SK-N-SH treated with all-trans-retinoic acid at 6 μM for 48 hours (cell line): ENCODE results near the gene BBS9.

Source experiments
- ATAC-seq: fragments of 200-7000 bp; cut with Tn5 transposase; 3 replicates; pipeline ENCODE4 v1.9.1; 2020; ENCODE audit warnings: mild to moderate bottlenecking, moderate library complexity
- ARNTL ChIP-seq: fragments of 450-650 bp; formaldehyde crosslinking; IDR thresholded peaks from 2 replicates; pipeline ENCODE4 v1.5.0; 2020; ENCODE audit warnings: low read depth, mild to moderate bottlenecking, moderate library complexity, borderline replicate concordance
- BACH2 ChIP-seq: fragments of 250-450 bp; sonication (Bioruptor Pico); IDR thresholded peaks from 2 replicates; pipeline ENCODE4 v1.9.0; 2021; ENCODE audit warnings: mild to moderate bottlenecking, borderline replicate concordance
- CSDC2 ChIP-seq: fragments of 250-450 bp; sonication (Bioruptor Pico); IDR thresholded peaks from 2 replicates; pipeline ENCODE4 v1.5.0; 2020; ENCODE audit warnings: mild to moderate bottlenecking, moderate library complexity
- CSRNP3 ChIP-seq: fragments of 250-450 bp; sonication (Bioruptor Pico); IDR thresholded peaks from 2 replicates; pipeline ENCODE4 v1.5.1; 2021; ENCODE audit warnings: mild to moderate bottlenecking, moderate library complexity
- GLIS3 ChIP-seq: fragments of 250-450 bp; sonication (Bioruptor Pico); IDR thresholded peaks from 2 replicates; pipeline ENCODE4 v1.5.0; 2020; ENCODE audit warnings: mild to moderate bottlenecking, moderate library complexity
- ISL1 ChIP-seq: fragments of 250-450 bp; sonication (Bioruptor Pico); IDR thresholded peaks from 2 replicates; pipeline ENCODE4 v2.1.2; 2022; ENCODE audit warnings: mild to moderate bottlenecking, moderate library complexity
- OSR1 ChIP-seq: fragments of 250-450 bp; sonication (Bioruptor Pico); IDR thresholded peaks from 2 replicates; pipeline ENCODE4 v1.8.0; 2022; ENCODE audit warnings: moderate library complexity, mild to moderate bottlenecking, inconsistent platforms
- PPARA ChIP-seq: fragments of 250-450 bp; sonication (Bioruptor Pico); IDR thresholded peaks from 2 replicates; pipeline ENCODE4 v1.5.0; 2020; ENCODE audit warnings: mild to moderate bottlenecking, borderline replicate concordance
- RARB ChIP-seq: fragments of 250-450 bp; sonication (Bioruptor Pico); IDR thresholded peaks from 2 replicates; pipeline ENCODE4 v1.8.0; 2021; ENCODE audit warnings: mild to moderate bottlenecking, moderate library complexity
- SNAI2 ChIP-seq: fragments of 250-450 bp; sonication (Bioruptor Pico); IDR thresholded peaks from 2 replicates; pipeline ENCODE4 v1.5.0; 2020; ENCODE audit warnings: mild to moderate bottlenecking, moderate library complexity
- TCF4 ChIP-seq: fragments of 250-450 bp; sonication (Bioruptor Pico); IDR thresholded peaks from 2 replicates; pipeline ENCODE4 v1.8.0; 2021; ENCODE audit warnings: mild to moderate bottlenecking, moderate library complexity, borderline replicate concordance
- TOX ChIP-seq: fragments of 250-450 bp; sonication (Bioruptor Pico); IDR thresholded peaks from 2 replicates; pipeline ENCODE4 v1.8.0; 2021; ENCODE audit warnings: mild to moderate bottlenecking, moderate library complexity, borderline replicate concordance
- TSHZ2 ChIP-seq: fragments of 250-450 bp; sonication (Bioruptor Pico); IDR thresholded peaks from 2 replicates; pipeline ENCODE4 v1.5.0; 2020; ENCODE audit warnings: mild to moderate bottlenecking, moderate library complexity
- ZC3H10 ChIP-seq: fragments of 250-450 bp; sonication (Bioruptor Pico); IDR thresholded peaks from 2 replicates; pipeline ENCODE4 v1.5.1; 2021; ENCODE audit warnings: mild to moderate bottlenecking, moderate library complexity
- ZFP3 ChIP-seq: fragments of 250-450 bp; sonication (Bioruptor Pico); IDR thresholded peaks from 2 replicates; pipeline ENCODE4 v1.5.0; 2020; ENCODE audit warnings: mild to moderate bottlenecking, moderate library complexity
- ZFP30 ChIP-seq: fragments of 450-650 bp; formaldehyde crosslinking; IDR thresholded peaks from 2 replicates; pipeline ENCODE4 v1.5.0; 2022; ENCODE audit warnings: mild to moderate bottlenecking, moderate library complexity
- ZNF565 ChIP-seq: fragments of 450-650 bp; formaldehyde crosslinking; conservative IDR thresholded peaks from 2 replicates; pipeline ENCODE4 v1.5.0; 2020; ENCODE audit warnings: low read depth, mild to moderate bottlenecking, moderate library complexity
- ZNF70 ChIP-seq: fragments of 450-650 bp; formaldehyde crosslinking; IDR thresholded peaks from 2 replicates; pipeline ENCODE4 v1.5.0; 2020; ENCODE audit warnings: mild to moderate bottlenecking, moderate library complexity
- ZNF8 ChIP-seq: fragments of 450-650 bp; formaldehyde crosslinking; IDR thresholded peaks from 2 replicates; pipeline ENCODE4 v1.5.0; 2020; ENCODE audit warnings: mild to moderate bottlenecking, moderate library complexity
- TF ChIP-seq, protein P1 (sequence below): fragments of 250-450 bp; sonication (Bioruptor Pico); IDR thresholded peaks from 2 replicates; pipeline ENCODE4 v1.5.1; 2020; ENCODE audit warnings: low read depth, mild to moderate bottlenecking, moderate library complexity
- TF ChIP-seq, protein P2 (sequence below): fragments of 250-450 bp; sonication (Bioruptor Pico); IDR thresholded peaks from 2 replicates; pipeline ENCODE4 v1.8.0; 2020; ENCODE audit warnings: mild to moderate bottlenecking, moderate library complexity, borderline replicate concordance

Gene BBS9

GRCh38 chr7:33278095-33278494 lies 148.7 kb downstream of the BBS9 start:
- no peak for TF ChIP-seq GLIS3 (CRISPR knock-in tag)
- TF ChIP-seq, protein P1, sequence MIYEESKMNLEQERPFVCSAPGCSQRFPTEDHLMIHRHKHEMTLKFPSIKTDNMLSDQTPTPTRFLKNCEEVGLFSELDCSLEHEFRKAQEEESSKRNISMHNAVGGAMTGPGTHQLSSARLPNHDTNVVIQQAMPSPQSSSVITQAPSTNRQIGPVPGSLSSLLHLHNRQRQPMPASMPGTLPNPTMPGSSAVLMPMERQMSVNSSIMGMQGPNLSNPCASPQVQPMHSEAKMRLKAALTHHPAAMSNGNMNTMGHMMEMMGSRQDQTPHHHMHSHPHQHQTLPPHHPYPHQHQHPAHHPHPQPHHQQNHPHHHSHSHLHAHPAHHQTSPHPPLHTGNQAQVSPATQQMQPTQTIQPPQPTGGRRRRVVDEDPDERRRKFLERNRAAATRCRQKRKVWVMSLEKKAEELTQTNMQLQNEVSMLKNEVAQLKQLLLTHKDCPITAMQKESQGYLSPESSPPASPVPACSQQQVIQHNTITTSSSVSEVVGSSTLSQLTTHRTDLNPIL (CRISPR knock-in tag), result no peak
- TF ChIP-seq ZFP3 (CRISPR knock-in tag), result no peak
- TF ChIP-seq CSDC2 (CRISPR knock-in tag), result no peak
- TF ChIP-seq PPARA (CRISPR knock-in tag), result no peak
- TF ChIP-seq RARB (CRISPR knock-in tag), result no peak
- no peak for TF ChIP-seq SNAI2
- no peak for TF ChIP-seq ZFP30 (CRISPR knock-in tag)
- TF ChIP-seq ISL1 (CRISPR knock-in tag), result no peak
- no peak for TF ChIP-seq TCF4 (CRISPR knock-in tag)
- TF ChIP-seq, protein P2, sequence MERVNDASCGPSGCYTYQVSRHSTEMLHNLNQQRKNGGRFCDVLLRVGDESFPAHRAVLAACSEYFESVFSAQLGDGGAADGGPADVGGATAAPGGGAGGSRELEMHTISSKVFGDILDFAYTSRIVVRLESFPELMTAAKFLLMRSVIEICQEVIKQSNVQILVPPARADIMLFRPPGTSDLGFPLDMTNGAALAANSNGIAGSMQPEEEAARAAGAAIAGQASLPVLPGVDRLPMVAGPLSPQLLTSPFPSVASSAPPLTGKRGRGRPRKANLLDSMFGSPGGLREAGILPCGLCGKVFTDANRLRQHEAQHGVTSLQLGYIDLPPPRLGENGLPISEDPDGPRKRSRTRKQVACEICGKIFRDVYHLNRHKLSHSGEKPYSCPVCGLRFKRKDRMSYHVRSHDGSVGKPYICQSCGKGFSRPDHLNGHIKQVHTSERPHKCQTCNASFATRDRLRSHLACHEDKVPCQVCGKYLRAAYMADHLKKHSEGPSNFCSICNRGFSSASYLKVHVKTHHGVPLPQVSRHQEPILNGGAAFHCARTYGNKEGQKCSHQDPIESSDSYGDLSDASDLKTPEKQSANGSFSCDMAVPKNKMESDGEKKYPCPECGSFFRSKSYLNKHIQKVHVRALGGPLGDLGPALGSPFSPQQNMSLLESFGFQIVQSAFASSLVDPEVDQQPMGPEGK (CRISPR knock-in tag), result no peak
- TF ChIP-seq ZNF565 (CRISPR knock-in tag), result no peak
- no peak for TF ChIP-seq ZNF70
- TF ChIP-seq ARNTL, result no peak
- no peak for TF ChIP-seq ZC3H10 (CRISPR knock-in tag)
- no peak for TF ChIP-seq ZNF8 (CRISPR knock-in tag)
- no peak for TF ChIP-seq OSR1 (CRISPR knock-in tag)
- no peak for TF ChIP-seq TOX (CRISPR knock-in tag)
- no peak for TF ChIP-seq CSRNP3
- no peak for TF ChIP-seq BACH2 (CRISPR knock-in tag)
- ATAC-seq, result no peak

DNA sequence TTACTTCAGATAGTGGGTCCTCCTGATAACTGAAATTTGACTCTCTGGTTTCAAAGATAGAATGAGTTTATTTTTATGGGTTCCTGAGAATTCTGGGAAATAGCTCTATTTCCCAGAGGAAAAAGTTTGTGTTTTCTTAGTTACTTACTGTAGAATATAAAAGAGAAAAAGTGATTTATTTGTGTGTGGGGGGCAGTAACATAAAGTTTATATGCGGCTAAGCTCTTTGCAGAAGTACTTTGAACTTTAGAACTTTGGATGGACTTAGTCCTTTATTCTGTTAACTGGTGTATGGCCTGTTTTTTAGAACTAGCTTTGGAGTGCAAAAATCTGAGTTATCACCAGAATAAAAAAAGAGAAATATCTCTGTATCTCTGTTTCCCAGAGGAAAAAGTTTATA lies 157.1 kb downstream of the BBS9 start:
- no peak for TF ChIP-seq ZFP30 (CRISPR knock-in tag)
- no peak for TF ChIP-seq TCF4 (CRISPR knock-in tag)
- TF ChIP-seq TSHZ2, result no peak
- TF ChIP-seq BACH2 (CRISPR knock-in tag), result no peak
- TF ChIP-seq, protein P2 (CRISPR knock-in tag), result no peak
- TF ChIP-seq PPARA (CRISPR knock-in tag), result no peak
- TF ChIP-seq ZNF565 (CRISPR knock-in tag), result no peak
- no peak for TF ChIP-seq ISL1 (CRISPR knock-in tag)
- TF ChIP-seq TOX (CRISPR knock-in tag), result no peak
- no peak for TF ChIP-seq SNAI2
- no peak for TF ChIP-seq CSRNP3
- no peak for TF ChIP-seq OSR1 (CRISPR knock-in tag)
- no peak for TF ChIP-seq ZFP3 (CRISPR knock-in tag)
- ATAC-seq, result no peak
